Astrocyte of the hippocampus (primary cell): ENCODE results near the gene SSC5D.
"Not testable (repeated sequence)": the region's sequence is repeated elsewhere in the genome, so short reads cannot be mapped to it uniquely, and the experiment has no call there.

Experiments
- DNase-seq: peaks from one replicate; pipeline ENCODE4 v3.0.0; 2011; ENCODE audit warnings: low read depth, low spot score

The SSC5D gene

GRCh38 chr19:55503502-55504251, 15.4 kb downstream of the SSC5D start:
- DNase-seq, result peak; percentile 97

DNA sequence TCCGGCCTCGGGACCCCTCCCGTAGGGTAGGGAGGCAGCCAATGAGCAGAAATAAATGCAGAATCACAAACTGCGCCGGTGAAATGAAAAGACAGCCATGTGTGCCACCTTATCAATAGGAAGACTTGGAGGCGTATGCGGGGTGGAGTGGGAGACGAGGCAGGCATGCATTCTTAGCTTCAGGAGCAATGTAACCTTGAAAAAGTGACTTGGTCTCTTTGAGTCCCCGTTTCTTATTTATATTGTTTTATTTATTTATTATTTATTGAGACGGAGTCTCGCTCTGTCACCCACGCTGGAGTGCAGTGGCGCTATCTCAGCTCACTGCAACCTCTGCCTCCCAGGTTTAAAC, 16.0 kb downstream of the SSC5D start:
- no peak for DNase-seq

GRCh38 chr19:55504981-55505380, 16.7 kb downstream of the SSC5D start:
- DNase-seq, result no peak

- no peak for DNase-seq
These were observed 19.9 kb downstream of the SSC5D start for GRCh38 chr19:55508120-55508519.

GRCh38 chr19:55516878-55517620, 28.8 kb downstream of the SSC5D start:
- peak; percentile 97 for DNase-seq

DNA sequence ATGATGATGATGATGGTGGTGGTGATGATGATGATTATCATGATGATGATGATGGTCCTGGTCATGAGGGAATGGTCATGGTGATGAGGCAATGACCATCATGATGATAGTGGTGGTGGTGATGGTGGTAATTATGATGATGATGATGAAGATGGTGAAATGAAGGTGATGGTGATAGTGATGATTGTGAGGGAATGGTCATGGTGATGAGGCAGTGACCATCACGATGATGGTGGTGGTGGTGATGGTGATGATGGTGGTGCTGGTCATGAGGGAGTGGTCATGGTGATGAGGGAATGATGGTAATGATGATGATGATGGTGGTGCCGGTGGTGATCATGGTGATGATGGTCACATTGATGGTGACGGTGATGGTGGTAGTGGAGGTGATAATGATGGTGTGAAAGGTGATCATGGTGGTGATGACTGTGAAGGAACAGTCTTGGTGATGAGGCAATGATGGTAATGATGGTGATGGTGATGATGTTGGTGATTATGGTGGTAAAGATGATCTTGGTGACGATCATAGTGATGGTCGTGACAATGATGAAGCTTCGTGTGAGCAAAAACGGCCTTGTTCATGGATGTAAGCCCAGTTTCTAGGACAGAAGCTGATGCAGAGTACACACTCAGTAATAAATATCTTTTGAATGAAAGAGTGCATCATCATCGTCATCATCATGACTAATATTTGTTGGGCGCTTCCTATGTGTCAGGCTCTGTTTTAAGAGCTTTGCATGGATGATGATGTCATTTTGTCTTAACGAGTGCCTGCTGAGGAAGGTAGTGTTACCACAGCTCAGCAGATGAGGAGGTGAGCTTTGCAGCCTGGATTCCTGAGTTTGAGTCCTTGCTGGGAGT, 31.4 kb downstream of the SSC5D start:
- DNase-seq, result peak; percentile 44

DNA sequence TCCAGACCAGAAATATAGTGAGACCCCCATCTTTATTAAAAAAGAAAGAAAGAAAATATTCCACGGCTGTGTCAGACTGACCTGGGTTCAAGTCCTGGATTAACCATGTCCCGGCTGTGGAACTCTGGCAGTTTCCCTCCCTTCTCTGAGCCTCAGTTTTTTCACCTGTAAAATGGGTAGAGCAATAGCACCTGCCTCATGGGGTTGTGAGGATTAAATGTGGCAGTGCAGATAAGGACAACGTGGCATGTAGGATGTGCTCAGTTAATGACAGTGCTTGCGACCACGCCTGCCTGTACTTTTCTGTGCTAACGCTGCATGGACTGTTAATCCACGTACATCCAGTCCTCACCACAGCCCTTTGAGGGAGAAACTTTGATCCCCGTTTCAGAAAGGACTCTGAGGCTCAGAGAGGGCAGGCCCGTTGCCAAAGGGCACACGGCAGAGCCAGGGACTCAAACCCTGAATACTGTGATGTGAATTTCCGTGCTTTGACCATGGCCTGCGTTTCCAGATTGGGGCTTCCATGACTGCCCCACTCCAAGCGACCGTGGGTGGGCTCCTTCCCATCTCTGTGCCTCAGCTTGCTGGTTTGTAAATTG, 32.6 kb downstream of the SSC5D start:
- no peak for DNase-seq

GRCh38 chr19:55525289-55526101, 37.3 kb downstream of the SSC5D start:
- no peak for DNase-seq

DNA sequence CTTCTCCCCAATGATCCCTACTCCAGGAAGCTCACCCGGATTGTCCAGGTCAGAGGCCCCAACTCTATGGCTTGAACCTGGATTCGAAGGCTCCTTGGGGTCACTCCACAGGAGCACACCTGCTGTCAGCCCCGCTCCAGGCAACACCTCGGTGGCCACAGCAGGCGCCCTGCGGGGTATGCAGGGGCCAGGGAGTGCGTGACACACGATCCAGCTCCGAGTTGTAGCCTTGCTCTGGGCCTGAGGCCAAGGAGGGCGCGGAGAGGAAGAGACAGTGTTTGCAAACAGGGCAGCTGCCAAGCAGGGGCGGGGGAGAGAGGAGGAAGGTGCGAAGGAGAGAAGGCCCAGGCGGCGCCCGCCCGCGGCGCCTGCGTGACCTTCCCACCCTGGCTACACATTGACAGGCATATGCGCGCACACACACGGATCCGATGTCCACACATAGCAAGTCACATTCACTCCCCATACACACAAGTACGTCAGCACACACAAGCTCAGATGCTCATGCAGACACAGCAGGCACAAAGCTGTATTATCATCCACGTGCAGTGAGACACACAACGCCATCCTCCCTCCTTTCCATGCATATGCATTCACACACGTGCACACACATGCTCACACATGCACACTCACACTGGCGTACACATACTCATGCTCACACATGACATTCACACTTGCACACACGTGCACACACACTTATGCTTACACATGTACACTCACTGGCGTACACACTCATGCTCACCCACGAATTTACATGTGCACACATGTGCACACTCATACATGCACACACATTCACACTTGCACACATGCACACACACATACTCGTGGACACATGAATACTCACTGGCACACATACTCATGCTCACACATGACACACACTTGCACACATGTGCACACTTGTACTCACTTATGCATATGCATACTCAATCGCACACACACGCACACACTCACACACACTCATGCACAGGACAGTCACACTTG, 38.3 kb downstream of the SSC5D start:
- DNase-seq, result peak; percentile 47

- DNase-seq, result no peak
These were observed 39.2 kb downstream of the SSC5D start for GRCh38 chr19:55527197-55528029.

DNA sequence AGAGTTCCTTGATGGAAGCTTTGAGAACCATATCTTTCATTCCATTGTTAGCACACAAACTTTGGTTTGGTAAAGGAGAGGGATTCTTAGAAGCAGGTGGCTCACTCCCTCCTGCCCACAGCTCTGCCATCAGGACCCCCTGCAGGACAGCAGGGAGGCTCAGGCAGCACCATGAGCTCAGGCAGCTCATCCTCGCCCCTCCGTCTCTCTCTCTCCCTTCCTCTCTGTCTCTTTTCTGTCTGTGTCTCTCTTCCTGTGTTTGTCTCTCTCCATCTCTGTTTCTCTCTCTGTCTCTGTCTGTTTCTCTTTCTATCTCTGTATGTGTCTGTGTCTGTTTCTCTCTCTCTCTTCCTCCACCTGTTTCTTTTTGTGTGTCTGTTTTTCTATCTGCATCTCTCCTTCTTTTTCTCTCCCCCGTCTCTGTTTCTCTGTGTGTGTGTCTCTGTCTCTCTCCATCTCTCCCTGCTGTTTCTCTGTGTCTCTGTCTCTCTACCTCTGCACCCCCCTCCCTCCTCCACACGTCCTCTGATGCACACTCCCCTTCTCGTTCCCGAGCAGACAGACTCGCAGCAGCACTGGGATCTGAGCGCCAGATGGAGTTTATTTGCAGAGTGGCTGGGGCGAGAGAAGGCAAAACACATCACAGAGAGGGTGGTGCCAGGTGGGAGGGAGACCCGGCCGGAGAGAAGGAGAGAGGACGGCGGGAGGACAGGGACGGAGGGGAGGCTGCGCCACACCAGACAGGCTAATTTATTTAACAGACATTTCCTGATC, 40.0 kb downstream of the SSC5D start:
- no peak for DNase-seq

DNA sequence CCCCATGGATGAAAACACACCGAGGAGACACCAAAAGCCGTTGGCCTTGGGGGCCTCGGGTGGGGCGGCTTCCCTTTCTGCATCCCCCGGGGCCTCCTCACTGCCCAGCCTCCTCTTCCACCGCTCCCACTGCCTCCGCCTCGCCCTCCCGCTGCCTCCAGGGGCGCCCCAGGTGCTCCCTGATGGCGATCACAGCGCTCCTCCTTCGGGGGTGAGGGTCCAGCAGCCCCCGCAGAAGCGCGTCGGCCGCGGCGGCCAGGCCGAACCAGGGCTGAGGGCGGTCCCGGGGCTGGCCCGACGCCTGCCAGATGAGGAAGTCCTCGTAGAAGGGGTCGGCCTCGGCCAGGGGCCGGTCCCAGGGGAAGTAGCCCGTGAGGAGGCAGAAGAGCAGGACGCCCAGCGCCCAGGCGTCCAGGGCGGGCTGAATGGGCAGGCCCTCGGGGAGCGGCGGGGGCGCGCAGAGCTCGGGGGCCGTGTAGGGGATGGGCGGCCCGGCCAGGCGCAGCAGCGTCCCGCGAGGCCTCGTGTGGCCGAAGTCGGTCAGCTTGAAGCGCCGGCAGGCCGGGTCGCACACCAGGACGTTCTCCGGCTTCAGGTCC, 41.5 kb downstream of the SSC5D start:
- no peak for DNase-seq

GRCh38 chr19:55530996-55531395, 42.8 kb downstream of the SSC5D start:
- DNase-seq, result no peak

DNA sequence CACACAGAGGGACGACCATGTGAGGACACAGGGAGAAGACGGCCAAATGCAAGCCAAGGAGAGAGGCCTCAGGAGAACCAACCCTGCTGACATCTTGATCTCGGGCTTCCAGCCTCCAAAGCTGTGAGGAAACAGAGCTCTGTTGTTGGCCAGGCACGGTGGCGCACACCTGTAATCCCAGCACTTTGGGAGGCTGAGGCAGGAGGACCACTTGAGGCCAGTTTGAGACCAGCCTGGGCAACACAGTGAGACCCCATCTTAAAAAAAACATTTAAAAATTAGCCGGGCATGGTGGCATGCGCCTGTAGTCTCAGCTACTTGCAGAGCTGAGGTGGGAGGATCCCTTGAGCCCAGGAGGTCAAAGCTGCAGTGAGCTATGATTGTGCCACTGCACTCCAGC, 46.0 kb downstream of the SSC5D start:
- DNase-seq, result not testable (repeated sequence)

DNA sequence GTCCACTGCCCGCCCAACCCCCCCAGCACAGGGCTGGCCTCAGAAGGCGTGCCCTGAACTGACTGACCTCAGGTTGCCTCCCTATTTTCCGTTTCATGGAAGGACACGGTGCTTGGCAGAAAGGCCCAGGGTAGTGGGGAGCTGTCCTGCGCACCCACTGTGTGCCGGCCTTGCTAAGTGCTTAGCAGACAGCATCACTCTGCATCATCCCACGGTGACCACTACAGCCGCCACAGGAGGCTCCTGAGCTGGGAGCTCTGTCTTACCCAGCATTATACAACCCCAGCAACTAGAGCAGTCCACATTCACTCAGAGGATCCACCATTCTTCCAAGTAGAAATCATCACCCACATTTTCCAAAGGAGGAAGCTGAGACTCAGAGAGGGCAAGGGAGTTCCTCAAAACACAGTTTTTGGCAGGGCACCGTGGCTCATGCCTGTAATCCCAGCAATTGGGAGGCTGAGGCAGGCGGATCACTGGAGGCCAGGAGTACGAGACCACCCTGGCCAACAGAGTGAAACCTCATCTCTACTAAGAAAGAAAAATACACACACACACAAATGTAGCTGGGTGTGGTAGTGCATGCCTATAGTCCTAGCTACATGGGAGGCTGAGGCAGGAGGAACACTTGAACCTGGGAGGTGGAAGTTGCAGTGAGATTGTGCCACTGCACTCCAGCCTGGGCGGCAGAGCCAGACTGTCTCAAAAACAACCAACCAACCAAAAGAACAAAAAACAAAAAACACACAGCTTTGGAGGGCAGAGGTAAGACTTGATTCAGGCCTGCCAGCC, 47.1 kb downstream of the SSC5D start:
- no peak for DNase-seq

DNA sequence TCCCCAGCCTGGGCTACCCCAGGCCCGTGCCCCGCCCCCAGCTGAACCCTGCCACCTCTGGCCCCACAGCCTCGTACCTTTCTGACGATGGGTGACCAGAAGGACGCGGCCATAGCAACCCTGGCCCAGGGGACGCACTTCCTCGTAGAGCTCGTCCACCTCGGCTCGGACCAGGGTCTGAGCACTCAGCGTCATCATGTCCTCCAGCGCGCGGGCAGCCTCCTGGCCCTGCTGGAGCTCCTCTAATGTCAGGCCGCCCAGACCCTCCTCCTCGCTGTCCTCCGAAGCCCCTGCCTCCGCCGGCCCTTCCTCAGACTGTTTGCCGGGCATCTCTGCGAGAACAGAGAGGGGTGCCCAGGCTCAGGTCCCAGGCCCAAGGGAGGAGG, 47.7 kb downstream of the SSC5D start:
- no peak for DNase-seq

- no peak for DNase-seq
These were observed 48.1 kb downstream of the SSC5D start for GRCh38 chr19:55536366-55536765.
